Gastrocnemius medialis (tissue), 4 donors: ENCODE results near the gene TMEM107. TPM values are rescaled to one million over a fixed set of nuclear protein-coding genes. Genes with fewer than 3 reads are reported as not detected.

ENCODE experiments used
- ATAC-seq, 2 donors: fragments of 150-250 bp; one replicate each; pipeline ENCODE4 v1.9.1; 2016
- DNase-seq, 2 donors: peaks; one replicate each; pipeline ENCODE4 v3.0.0-alpha.2; 2019
- H3K27ac ChIP-seq, 4 donors: fragments of 200-600 bp; sonication (generic); 1 replicate in 1 of 4; 2 replicates in 3 of 4; pipeline ENCODE4 v1.5.1; 2016 to 2018; ENCODE audit warnings: mild to moderate bottlenecking in 2 of 4, moderate library complexity in 1 of 4
- H3K27me3 ChIP-seq, 3 donors: fragments of 200-600 bp; sonication (generic) in 2 of 3; 1 replicate in 1 of 3; 2 replicates in 2 of 3; pipeline versions ENCODE4 v1.5.1 to v1.6.0; 2016 to 2019; ENCODE audit warnings: mild to moderate bottlenecking in 1 of 3, moderate library complexity in 1 of 3
- H3K36me3 ChIP-seq, 2 donors: fragments of 200-600 bp; sonication (generic) in 1 of 2; one replicate each; pipeline ENCODE4 v1.5.1; 2017 to 2018
- H3K4me1 ChIP-seq, 2 donors: fragments of 200-600 bp; sonication (generic) in 1 of 2; one replicate each; pipeline ENCODE4 v1.5.1; 2016 to 2017; ENCODE audit warnings: mild to moderate bottlenecking in 2 of 2
- H3K4me3 ChIP-seq, 4 donors: fragments of 200-600 bp; sonication (generic) in 3 of 4; 1 replicate in 1 of 4; 2 replicates in 3 of 4; pipeline ENCODE4 v1.5.1; 2016 to 2019; ENCODE audit warnings: mild to moderate bottlenecking in 2 of 4
- H3K9me3 ChIP-seq, 3 donors: fragments of 200-600 bp; sonication (generic) in 2 of 3; 1 replicate in 1 of 3; 2 replicates in 2 of 3; pipeline ENCODE4 v1.5.1; 2016 to 2019
- CTCF ChIP-seq, 5 experiments: fragments of 450-650 bp in 3 of 5; fragments of 200-600 bp in 2 of 5; sonication (generic) in 2 of 5; IDR thresholded peaks in 4 of 5; conservative IDR thresholded peaks in 1 of 5; 1 replicate in 4 of 5; 2 replicates in 1 of 5; pipeline ENCODE4 v1.5.1; 2016 to 2019; ENCODE audit warnings: antibody characterized with exemption in 5 of 5, mild to moderate bottlenecking in 3 of 5, moderate library complexity in 3 of 5
- POLR2A ChIP-seq, 2 donors: fragments of 450-650 bp; IDR thresholded peaks; one replicate each; pipeline ENCODE4 v1.6.1; 2017; ENCODE audit warnings: antibody characterized with exemption in 2 of 2, mild to moderate bottlenecking in 2 of 2, moderate library complexity in 2 of 2
- in situ Hi-C, 4 donors: fragments of 200-750 bp; cut with MboI; loops; one replicate each; pipeline versions ENCODE4 v1.15.0 to v1.8.0; 2017; ENCODE audit warnings: low sequenced_read_pairs in 4 of 4
- intact Hi-C: fragments of 100-400 bp; cut with DNase I; formaldehyde crosslinking; loops from one replicate; pipeline ENCODE4 v1.15.1; 2023; ENCODE audit warnings: low total_unique reads
- total RNA-seq, 4 donors: library from RNA; depleted of rRNA; stranded (reverse); fragments of >200 nt; gene quantifications; one replicate each; pipeline versions ENCODE4 v1.1.0 to v1.2.3, GENCODE V29; 2016

The TMEM107 gene
- total RNA-seq, 4 donors from 2014 or later = 0.75 to 5.7 (median 3.1) TPM

- peaks cover 21 to 68% of the 10 kb centered on the region in 2 donors for H3K36me3 ChIP-seq
- H3K27me3 ChIP-seq = no peaks in the 10 kb centered on the region
- ATAC-seq = no peak
- H3K4me3 ChIP-seq = peak overlapping the region; percentile 69 to 97 (median 84)
- peak overlapping the region; percentile 98 to 100 (median 100) for H3K27ac ChIP-seq
- in situ Hi-C loops (loop anchor here in 1 of 4 donors (5.0 kb wide), 1 partner anchor 308 kb away; no protein-coding TSS in a partner anchor), intact Hi-C loops (loop anchor here (1.0 to 10.0 kb wide), 5 partner anchors 9 to 908 kb away; partner anchors contain the start of genes CD68, GABARAP and SLC2A4)
- DNase-seq = no peak
- H3K4me1 ChIP-seq = peaks cover 55 to 58% of the 10 kb centered on the region in 2 donors
- no peaks in the 10 kb centered on the region for H3K9me3 ChIP-seq
- no peak for TF ChIP-seq POLR2A (IDR thresholded peaks at IDR 0.05)
Observed at GRCh38 chr17:8150194-8151119, 25.7 kb downstream of the TMEM107 start.

GRCh38 chr17:8149419-8150193 is 26.6 kb downstream of the TMEM107 start:
- no peak for DNase-seq
- in situ Hi-C loops (loop anchor here in 1 of 4 donors (5.0 kb wide), 1 partner anchor 307 kb away; no protein-coding TSS in a partner anchor), intact Hi-C loops (loop anchor here (1.0 to 10.0 kb wide), 5 partner anchors 8 to 907 kb away; partner anchors contain the start of genes CD68, GABARAP and SLC2A4)

DNA sequence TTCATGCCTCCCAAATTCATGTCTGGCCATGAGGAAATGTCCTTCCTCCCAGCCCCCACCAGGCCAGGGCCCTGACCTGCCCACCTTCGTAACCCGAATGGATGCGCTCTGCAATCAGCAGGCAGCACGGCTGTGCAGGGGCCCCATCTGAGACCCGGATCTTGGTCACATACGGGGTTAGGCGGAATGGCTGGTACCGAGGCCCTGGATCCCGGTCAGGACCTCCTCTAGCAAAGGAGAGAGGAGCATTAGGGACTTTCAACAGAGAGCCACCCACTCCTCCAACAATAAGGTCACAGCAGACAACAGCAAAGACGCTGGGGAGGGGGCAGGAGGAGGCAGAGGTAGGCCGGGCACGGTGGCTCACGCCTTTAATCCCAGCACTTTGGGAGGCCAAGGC is 27.6 kb downstream of the TMEM107 start:
- intact Hi-C loops = no loop called here
- peaks cover 50 to 62% of the 10 kb centered on the region in 2 donors for H3K4me1 ChIP-seq
- no peaks in the 10 kb centered on the region for H3K9me3 ChIP-seq
- H3K4me3 ChIP-seq = peak overlapping the region in 1 of 4 donors; percentile 6
- ATAC-seq (no peak), DNase-seq (no peak)
- in situ Hi-C loops = no loop called here
- no peaks in the 10 kb centered on the region for H3K27me3 ChIP-seq
- peak overlapping the region; percentile 98 to 100 (median 100) for H3K27ac ChIP-seq
- TF ChIP-seq CTCF (IDR thresholded peaks at IDR 0.05 in 4 of 5, conservative IDR thresholded peaks at IDR 0.05 in 1 of 5) = no peak
- TF ChIP-seq POLR2A (IDR thresholded peaks at IDR 0.05) = no peak
- H3K36me3 ChIP-seq = peaks cover 21 to 87% of the 10 kb centered on the region in 2 donors

More at GRCh38 chr17:8149419-8150193, 26.6 kb downstream of the TMEM107 start:
- TF ChIP-seq CTCF (IDR thresholded peaks at IDR 0.05 in 4 of 5, conservative IDR thresholded peaks at IDR 0.05 in 1 of 5) (no peak), POLR2A (IDR thresholded peaks at IDR 0.05) (no peak)
- Histone ChIP-seq H3K27me3 (no peaks in the 10 kb centered on the region), H3K9me3 (no peaks in the 10 kb centered on the region), H3K4me3 (peak overlapping the region in 3 of 4 donors; percentile 72 to 97 (median 97)), H3K36me3 (peaks cover 21 to 77% of the 10 kb centered on the region in 2 donors), H3K27ac (peak overlapping the region; percentile 98 to 100 (median 100)), H3K4me1 (peaks cover 55 to 58% of the 10 kb centered on the region in 2 donors)
- ATAC-seq = no peak

DNA sequence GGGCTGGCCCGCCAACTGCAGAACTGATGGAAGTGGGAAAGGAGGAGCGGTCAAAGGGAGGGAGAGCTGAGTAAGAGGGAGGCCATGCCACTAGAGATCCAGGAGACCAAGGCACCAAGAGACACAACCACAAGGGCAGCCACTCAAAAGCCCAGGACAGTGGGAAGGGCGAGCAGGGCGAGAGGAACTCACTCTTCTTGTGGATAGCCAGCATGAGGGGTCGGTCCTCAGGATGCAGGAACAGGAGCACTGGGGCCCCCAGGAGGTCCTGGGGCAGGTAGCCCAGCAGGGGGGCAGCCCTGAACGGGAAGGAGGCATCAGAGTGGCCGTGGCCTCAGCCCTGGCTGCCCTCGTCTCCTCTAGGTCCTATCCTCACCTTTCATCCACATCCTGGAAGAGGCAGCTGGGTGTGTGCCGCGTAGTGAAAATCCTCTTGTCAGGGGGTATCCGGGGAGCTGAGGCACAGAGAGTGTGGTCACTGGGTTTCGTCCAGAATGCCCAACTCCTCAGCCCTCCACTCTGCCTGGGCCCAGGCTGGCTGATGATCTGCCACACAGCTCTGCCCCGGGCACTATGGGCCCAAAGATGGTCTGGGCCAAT is 28.3 kb downstream of the TMEM107 start:
- H3K9me3 ChIP-seq = no peaks in the 10 kb centered on the region
- peak overlapping the region; percentile 98 to 100 (median 100) for H3K27ac ChIP-seq
- peaks cover 43 to 62% of the 10 kb centered on the region in 2 donors for H3K4me1 ChIP-seq
- no peak for DNase-seq
- no peaks in the 10 kb centered on the region for H3K27me3 ChIP-seq
- H3K4me3 ChIP-seq = no peak overlapping the region
- intact Hi-C loops (no loop called here), in situ Hi-C loops (no loop called here)
- no peak for ATAC-seq
- H3K36me3 ChIP-seq = peaks cover 21 to 88% of the 10 kb centered on the region in 2 donors
- no peak for TF ChIP-seq CTCF (IDR thresholded peaks at IDR 0.05 in 4 of 5, conservative IDR thresholded peaks at IDR 0.05 in 1 of 5)
- TF ChIP-seq POLR2A (IDR thresholded peaks at IDR 0.05) = no peak
